HG03460 (cell line): ENCODE data around the gene NMT1.
"Not testable (repeated sequence)": the region's sequence is repeated elsewhere in the genome, so short reads cannot be mapped to it uniquely, and the experiment has no call there.

Experiments used
- ATAC-seq: cut with Tn5 transposase; IDR thresholded peaks from one replicate; pipeline ENCODE4 v1.9.1; 2021; ENCODE audit not compliant: unreplicated experiment

Gene NMT1

DNA sequence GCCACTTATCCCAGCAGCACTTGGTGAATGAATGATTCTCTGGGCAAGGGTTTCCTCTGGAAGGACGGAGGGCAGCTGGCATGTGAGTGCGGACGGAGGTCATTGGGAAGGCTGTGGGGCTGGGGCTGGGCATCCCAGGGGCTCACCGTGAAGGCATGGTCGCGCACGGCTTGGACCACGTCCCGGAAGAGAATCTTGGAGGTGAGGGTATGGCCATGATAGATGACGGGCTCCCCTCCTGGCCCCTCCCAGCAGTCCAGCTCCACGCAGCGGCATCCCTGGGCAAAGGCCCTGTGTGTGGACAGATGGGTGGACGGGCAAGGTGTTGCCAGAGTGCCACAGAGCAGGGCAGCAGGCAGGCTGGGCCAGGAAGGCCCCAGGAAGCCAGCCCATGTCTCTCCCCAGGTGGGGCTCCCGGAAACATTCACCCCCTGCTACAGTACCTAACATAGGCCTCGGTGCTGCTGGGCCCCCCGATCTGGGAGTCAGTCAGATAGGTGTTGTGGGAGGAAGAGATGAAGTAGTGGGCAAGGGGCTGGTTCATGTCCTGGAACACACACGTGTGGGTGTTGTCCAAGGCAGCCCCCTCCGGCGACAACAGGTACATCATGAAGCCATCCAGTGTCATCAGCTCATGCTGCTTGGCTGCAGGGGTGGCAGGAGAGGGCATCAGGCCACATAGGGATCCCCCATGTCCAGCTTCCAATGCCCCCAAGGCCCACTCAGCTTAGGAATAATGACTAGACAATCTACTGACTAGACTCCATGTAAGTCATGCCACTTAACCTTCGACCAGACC is 56.9 kb downstream of the NMT1 start:
- ATAC-seq: no peak

DNA sequence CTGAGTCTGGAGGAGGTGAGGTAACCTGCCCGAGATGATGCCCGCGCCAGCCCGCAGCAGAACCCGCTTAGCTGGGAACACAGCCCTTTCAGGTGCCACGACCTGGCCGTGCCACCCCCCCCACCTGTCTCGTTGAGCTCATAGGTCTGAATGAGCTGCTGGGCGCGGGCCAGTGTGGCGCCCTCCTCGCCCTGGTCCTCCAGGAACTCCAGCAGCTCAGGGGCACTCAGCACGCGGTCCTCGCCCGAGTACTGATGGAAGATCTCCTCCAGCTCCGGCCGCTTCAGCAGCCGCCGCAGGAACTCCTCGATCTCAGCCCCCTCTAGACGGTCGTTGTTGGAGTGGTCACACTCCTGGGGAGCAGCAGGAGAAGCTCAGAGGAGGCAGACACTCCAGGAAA is 57.6 kb downstream of the NMT1 start:
- no peak for ATAC-seq

DNA sequence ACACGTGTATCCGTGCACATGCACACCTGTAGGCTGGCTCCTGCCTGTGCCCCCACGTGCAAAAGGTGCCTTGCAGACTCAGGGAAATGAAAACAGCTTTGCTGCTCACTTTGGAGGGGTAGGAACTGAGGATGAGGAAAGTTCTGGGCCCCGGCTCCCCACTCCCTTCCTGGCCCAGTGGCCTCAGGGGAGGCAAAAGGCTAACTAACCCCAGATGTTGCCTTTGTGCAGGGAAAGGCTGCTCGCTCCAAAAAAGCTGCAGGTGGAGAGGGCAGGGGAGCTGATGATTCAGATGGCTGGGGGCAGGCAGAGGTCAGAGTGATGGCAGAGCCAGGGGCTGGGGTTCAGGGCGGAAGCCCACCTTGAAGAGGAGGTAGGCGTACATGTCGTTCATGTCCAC is 58.8 kb downstream of the NMT1 start:
- ATAC-seq: no peak

GRCh38 chr17:45120558-45120957 is 59.4 kb downstream of the NMT1 start:
- ATAC-seq: no peak

DNA sequence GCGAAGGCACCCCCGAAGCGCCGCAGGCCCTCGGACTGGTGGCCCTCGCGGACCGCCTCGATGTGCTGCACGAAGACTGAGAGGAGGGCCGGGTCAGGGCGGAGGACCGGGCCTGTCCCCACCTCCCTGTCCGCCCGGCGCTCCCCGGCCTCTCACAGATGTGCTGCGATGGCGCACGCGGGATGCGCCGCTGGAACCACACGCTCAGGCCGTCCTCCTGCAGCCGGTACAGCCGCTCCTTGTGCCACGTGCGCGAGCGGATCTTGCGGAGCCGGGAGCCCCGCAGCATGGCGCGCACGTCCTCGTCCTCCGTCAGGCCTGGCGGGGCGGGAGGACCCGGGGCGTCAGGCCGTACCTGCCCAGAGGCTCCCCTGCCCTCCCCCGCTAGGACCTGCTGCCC is 59.9 kb downstream of the NMT1 start:
- no peak for ATAC-seq

DNA sequence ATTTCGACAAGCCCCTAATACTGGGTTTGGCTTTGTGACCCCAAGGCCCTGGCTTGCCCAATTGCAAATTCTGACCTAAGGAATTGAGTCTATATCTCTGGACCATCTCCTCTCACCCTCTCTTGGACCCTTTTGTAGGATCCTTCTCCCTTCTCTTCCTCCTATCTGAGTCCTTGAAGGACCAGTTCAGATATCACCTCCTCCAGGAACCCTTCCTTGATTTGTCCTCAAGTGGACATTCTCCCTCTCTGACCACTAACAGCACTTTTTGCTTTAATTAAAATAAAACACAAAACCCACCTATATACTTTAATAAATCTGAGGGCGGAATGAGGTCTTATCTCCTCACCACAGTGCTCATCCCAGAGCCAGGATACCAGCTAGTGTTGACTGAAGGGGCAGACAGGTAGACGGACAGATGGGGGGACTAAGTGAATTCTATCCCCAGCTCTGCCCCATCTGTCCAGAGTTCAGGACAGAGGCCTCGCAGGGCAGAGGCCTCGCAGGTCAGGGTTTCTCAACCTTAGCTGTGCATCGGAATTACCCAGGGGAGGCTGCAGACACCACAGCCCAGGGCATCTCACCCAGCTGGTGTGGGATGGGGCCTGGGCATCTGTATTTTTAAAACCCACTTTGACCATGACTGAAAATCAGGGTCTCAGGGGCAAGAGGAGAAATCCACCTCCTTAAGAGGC is 62.1 kb downstream of the NMT1 start:
- no peak for ATAC-seq

GRCh38 chr17:45123930-45124796 is 63.0 kb downstream of the NMT1 start:
- ATAC-seq: no peak

DNA sequence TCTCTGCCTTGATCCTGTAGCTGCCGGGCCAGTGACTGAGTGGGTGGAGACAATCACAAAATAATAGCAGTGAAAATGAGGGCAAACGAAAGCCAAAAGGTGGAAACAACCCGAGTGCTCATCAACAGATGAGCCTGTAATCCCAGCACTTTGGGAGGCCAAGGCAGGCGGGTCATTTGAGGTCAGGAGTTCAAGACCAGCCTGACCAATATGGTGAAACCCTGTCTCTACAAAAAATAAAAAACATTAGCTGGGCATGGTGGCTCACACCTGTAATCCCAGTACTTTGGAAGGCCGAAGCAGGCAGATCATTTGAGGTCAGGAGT is 63.6 kb downstream of the NMT1 start:
- not testable (repeated sequence) for ATAC-seq

- ATAC-seq: no peak
Observed at GRCh38 chr17:45125509-45125908, 64.4 kb downstream of the NMT1 start.

DNA sequence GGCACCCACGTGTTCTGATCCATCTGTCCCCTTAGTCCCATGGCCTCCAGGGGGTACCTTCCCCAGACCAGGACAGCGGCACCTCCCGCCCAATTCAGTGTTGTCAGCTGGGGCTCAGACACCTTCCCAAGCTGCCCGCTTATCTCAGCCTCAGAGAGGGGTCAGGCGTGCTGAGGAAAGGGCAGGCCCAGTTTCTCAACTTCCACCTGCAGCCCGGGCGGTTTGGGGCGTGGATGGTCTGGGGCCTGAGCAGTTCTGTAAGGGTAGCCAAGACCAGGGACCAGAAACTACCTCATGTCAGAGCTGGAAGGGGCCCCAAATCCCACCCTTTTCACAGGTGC is 66.1 kb downstream of the NMT1 start:
- no peak for ATAC-seq

DNA sequence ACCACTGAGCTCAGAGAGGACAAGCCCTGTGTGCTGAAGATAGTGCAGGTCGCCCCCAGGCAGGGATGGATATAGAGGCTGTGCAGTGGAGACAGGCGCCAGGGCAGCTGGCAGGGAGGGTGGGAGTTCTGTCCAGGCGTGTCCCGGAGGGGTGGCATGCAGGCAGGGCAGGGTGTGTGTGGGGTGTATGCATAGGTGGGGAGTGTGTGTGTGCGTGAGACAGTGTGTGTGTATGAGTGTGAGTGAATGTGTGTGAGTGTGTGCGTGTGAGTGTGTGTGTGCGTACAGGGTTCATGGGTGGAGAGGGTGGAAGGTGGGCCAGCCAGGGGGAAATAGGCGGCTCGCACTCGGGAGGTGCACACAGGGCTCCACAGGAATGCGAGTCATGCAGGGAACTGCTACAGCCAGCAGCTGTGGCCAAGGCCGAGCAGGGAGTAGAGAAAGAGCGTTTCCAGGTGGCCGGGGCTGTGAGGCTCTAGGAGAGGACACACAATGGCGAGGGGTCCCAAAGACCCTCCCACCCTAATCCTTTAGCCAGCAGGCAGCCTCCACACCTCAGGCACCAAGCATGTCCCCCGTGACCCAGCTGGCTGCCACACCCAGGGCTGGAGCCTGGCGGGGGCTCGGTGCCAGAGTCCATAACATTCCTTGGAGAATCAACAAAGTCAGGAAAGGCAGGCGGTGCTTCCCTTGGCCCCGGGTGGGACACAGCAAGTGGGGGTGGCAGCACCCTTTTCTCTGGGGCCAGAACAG is 66.6 kb downstream of the NMT1 start:
- ATAC-seq: no peak

DNA sequence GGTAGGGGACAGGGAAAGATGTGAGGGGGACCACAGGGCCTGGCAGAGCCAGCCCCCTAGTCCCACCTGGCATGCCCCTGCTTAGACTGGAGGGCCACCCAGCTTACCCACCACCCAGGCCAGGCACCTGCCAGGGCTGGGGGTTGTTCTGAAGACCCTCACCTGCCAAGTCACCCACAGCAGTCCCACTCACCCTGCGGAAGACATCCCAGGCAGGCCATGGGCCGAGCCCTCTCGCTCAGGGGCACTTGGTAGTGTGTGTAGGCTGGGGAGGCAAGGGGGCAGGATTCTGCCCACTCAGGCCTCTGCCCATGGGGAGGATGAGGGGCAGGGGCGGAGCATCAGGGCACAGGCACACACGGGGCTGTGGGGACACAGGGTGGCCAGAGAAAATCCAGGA is 67.2 kb downstream of the NMT1 start:
- no peak for ATAC-seq

- no peak for ATAC-seq
Observed at GRCh38 chr17:45128989-45129388, 67.9 kb downstream of the NMT1 start.

GRCh38 chr17:45129426-45129939 is 68.4 kb downstream of the NMT1 start:
- ATAC-seq: no peak

DNA sequence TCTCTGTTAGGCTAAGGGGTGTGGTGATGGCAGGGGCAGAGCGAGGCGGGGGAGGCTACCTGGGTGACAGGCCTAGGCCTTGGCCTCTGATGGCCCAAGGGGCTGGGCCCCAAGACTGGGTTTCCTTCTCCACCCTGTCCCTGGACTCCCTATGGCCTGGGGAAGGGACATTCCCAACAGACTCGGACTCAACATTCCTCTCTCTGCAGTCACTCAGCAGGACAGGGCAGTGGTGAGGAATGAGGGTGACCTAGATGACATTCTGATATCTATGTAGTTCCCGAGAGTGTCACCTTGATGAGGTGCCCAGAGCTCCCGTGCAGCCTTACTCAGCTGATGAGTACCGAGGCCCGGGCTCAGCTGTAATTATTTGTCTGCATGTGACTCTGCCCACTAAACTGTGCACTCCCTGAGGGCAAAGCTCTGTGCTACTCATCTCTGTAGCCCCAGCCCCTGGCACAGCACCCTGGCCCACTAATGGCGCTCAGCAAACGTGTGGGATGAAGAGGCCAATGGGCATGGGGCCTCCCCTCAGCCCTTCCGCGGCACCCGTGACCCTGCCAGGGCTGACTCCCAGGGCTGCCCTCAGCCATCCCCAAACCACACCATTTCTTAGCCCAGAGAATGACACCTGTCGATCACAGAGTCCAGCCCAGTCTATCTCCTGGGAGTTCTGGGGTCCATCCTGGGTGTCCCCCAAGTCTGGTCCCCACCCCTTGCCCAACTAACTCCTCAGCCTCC is 69.0 kb downstream of the NMT1 start:
- no peak for ATAC-seq

DNA sequence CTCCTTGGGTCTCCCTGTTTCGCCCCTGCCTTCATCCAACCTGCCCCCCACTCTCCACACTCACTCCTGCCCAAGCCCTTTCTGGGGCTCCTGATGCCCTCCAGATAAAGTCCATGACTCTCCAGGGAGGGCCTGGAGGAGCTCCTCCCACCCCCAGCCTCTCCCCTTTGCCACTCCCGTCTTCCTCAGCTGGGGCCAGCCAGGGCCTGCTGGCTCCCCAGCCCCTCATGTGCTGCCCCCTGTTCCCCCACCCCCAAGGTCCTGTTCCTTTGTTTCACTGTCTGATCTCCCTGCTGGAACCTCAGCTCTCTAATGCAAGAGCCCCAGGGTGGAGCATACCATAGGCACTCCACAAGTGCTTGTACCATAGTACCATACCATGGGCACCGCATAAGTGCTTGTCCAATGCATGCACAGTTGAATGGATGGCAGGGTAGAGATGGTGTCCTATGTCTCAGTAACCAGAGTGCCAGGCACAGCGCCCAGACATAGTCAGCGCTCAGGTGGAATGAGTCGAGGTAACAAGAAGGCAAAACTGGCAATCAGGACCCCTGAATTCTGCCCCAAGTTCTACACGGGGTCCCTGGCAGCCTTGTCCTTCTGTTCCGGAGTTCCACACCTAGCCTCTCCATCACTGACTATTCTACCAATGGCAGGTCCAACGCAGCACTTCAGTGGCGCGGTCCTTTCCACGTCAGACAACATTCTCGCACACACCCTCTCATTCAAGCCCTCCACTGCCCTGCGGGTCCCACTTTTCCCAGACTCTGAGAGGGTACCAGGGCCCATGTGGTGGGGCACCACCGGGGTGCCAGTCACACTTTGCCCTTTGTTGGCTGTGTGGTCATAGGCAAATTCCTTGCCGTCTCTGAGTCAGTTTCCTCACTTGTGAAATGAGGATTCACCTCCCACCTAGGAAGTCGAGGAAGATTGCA is 69.8 kb downstream of the NMT1 start:
- no peak for ATAC-seq

- ATAC-seq: no peak
Observed at GRCh38 chr17:45131616-45132319, 70.7 kb downstream of the NMT1 start.

DNA sequence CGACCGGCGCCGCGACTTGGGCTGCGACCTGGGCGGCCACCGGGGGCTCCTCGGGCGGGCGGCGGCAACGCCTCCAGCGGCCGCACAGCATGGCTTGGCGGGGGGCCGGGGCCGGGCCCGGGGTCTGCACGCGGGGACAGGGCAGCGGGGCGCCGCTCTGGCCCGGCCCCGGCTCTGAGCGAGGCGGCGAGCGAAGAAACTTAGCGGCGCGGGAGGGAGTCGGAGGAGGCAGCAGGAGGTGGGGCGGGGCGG is 71.1 kb downstream of the NMT1 start, which contains the start of gene PLCD3:
PLCD3 (minus strand) TSS at position 196 of the 252 bp plus-strand sequence; CDS start at position 91, 105 bp downstream.
- ATAC-seq: no peak
